OCI-LY1 (cell line): ENCODE results near the gene KRTAP22-1.

Experiments
- H2AFZ ChIP-seq: fragments of 200-600 bp; sonication (generic), shearing (Covaris generic); 2 replicates; pipeline ENCODE4 v1.6.0; 2014; ENCODE audit warnings: antibody characterized with exemption, mild to moderate bottlenecking, low read length
- H3F3A ChIP-seq: fragments of 200-600 bp; sonication (generic), shearing (Covaris generic); 2 replicates; pipeline ENCODE4 v1.6.0; 2014; ENCODE audit warnings: mild to moderate bottlenecking, antibody characterized with exemption, low read length, moderate library complexity; ENCODE audit not compliant: insufficient read depth
- H3K27ac ChIP-seq: fragments of 200-600 bp; sonication (generic); 2 replicates; pipeline ENCODE4 v1.5.1; 2014; ENCODE audit warnings: low read length, mixed run types, mild to moderate bottlenecking, low read depth; ENCODE audit not compliant: poor library complexity, severe bottlenecking
- H3K27me3 ChIP-seq: fragments of 200-600 bp; sonication (generic); 2 replicates; pipeline ENCODE4 v1.6.0; 2014; ENCODE audit warnings: antibody characterized with exemption, mild to moderate bottlenecking, low read length, moderate library complexity; ENCODE audit not compliant: insufficient read depth
- H3K36me3 ChIP-seq: fragments of 200-600 bp; sonication (generic); 2 replicates; pipeline ENCODE4 v1.6.1; 2014; ENCODE audit warnings: mild to moderate bottlenecking, antibody characterized with exemption, low read length, moderate library complexity, mixed read lengths; ENCODE audit not compliant: insufficient read depth
- H3K4me1 ChIP-seq: fragments of 200-600 bp; sonication (generic); 2 replicates; pipeline ENCODE4 v1.5.1; 2014; ENCODE audit warnings: mild to moderate bottlenecking, low read length, moderate library complexity; ENCODE audit not compliant: insufficient read depth, severe bottlenecking
- H3K4me2 ChIP-seq: fragments of 200-600 bp; sonication (generic), shearing (Covaris generic); 2 replicates; pipeline ENCODE4 v1.6.1; 2014; ENCODE audit warnings: low read length
- H3K4me3 ChIP-seq: fragments of 200-600 bp; sonication (generic); 2 replicates; pipeline ENCODE4 v1.5.1; 2014; ENCODE audit warnings: low read length, low read depth, mild to moderate bottlenecking, mixed read lengths; ENCODE audit not compliant: poor library complexity, severe bottlenecking
- H3K79me2 ChIP-seq: fragments of 200-600 bp; shearing (Covaris generic); 2 replicates; pipeline ENCODE4 v1.6.1; 2016; ENCODE audit warnings: mixed run types, low read length, mixed read lengths; ENCODE audit not compliant: insufficient read depth
- H3K9ac ChIP-seq: fragments of 200-600 bp; sonication (generic), shearing (Covaris generic); 2 replicates; pipeline ENCODE4 v1.6.1; 2014; ENCODE audit warnings: mild to moderate bottlenecking, low read length, mixed read lengths
- H3K9me2 ChIP-seq: fragments of 200-600 bp; sonication (generic), shearing (Covaris generic); 2 replicates; pipeline ENCODE4 v1.6.1; 2014; ENCODE audit warnings: low read depth, mild to moderate bottlenecking, low read length, mixed read lengths
- H3K9me3 ChIP-seq: fragments of 200-600 bp; shearing (Covaris generic); 2 replicates; pipeline ENCODE4 v1.6.1; 2014; ENCODE audit warnings: low read length, mixed read lengths
- H4K20me1 ChIP-seq: fragments of 200-600 bp; sonication (generic), shearing (Covaris generic); 2 replicates; pipeline ENCODE4 v1.6.0; 2016; ENCODE audit warnings: mild to moderate bottlenecking, low read length; ENCODE audit not compliant: insufficient read depth
- CTCF ChIP-seq: fragments of 200-600 bp; sonication (generic), shearing (Covaris generic); IDR thresholded peaks from 2 replicates; pipeline ENCODE4 v1.5.1; 2017; ENCODE audit warnings: mild to moderate bottlenecking, antibody characterized with exemption, low read length, moderate library complexity, mixed read lengths
- EZH2 ChIP-seq: fragments of 200-600 bp; sonication (generic), shearing (Covaris generic); IDR thresholded peaks from 2 replicates; pipeline ENCODE4 v1.8.0; 2017; ENCODE audit warnings: borderline replicate concordance, mixed run types, mild to moderate bottlenecking, antibody characterized with exemption, low read length, moderate library complexity, mixed read lengths

KRTAP22-1 gene

GRCh38 chr21:30579346-30579745, 21.5 kb upstream of the KRTAP22-1 start:
- H2AFZ ChIP-seq: no peak overlapping the region
- H3K9ac ChIP-seq: no peak overlapping the region
- H3K4me3 ChIP-seq: no peak overlapping the region
- H3K27ac ChIP-seq: no peak overlapping the region
- no peaks in the 10 kb centered on the region for H3K27me3 ChIP-seq
- H3K4me2 ChIP-seq: no peak overlapping the region
- no peaks in the 10 kb centered on the region for H3F3A ChIP-seq
- H4K20me1 ChIP-seq: no peaks in the 10 kb centered on the region
- no peaks in the 10 kb centered on the region for H3K9me3 ChIP-seq
- H3K79me2 ChIP-seq: no peaks in the 10 kb centered on the region
- H3K36me3 ChIP-seq: no peaks in the 10 kb centered on the region
- no peak for TF ChIP-seq EZH2
- no peak for TF ChIP-seq CTCF
- H3K4me1 ChIP-seq: no peaks in the 10 kb centered on the region
- no peaks in the 10 kb centered on the region for H3K9me2 ChIP-seq

GRCh38 chr21:30580132-30580531, 20.8 kb upstream of the KRTAP22-1 start:
- H3K4me3 ChIP-seq: no peak overlapping the region
- no peaks in the 10 kb centered on the region for H3K9me3 ChIP-seq
- TF ChIP-seq CTCF (no peak), EZH2 (no peak)
- no peaks in the 10 kb centered on the region for H4K20me1 ChIP-seq
- no peak overlapping the region for H2AFZ ChIP-seq
- H3K4me2 ChIP-seq: no peak overlapping the region
- no peak overlapping the region for H3K27ac ChIP-seq
- no peaks in the 10 kb centered on the region for H3K9me2 ChIP-seq
- H3K4me1 ChIP-seq: no peaks in the 10 kb centered on the region
- no peaks in the 10 kb centered on the region for H3F3A ChIP-seq
- no peaks in the 10 kb centered on the region for H3K27me3 ChIP-seq
- no peak overlapping the region for H3K9ac ChIP-seq
- H3K36me3 ChIP-seq: no peaks in the 10 kb centered on the region
- no peaks in the 10 kb centered on the region for H3K79me2 ChIP-seq

GRCh38 chr21:30582870-30583269, 18.0 kb upstream of the KRTAP22-1 start:
- no peak overlapping the region for H3K4me2 ChIP-seq
- no peaks in the 10 kb centered on the region for H3K36me3 ChIP-seq
- H2AFZ ChIP-seq: no peak overlapping the region
- no peaks in the 10 kb centered on the region for H3K9me3 ChIP-seq
- H3K27me3 ChIP-seq: no peaks in the 10 kb centered on the region
- no peaks in the 10 kb centered on the region for H3K9me2 ChIP-seq
- no peak overlapping the region for H3K4me3 ChIP-seq
- no peaks in the 10 kb centered on the region for H3K4me1 ChIP-seq
- H3K27ac ChIP-seq: no peak overlapping the region
- no peak for TF ChIP-seq EZH2
- no peak for TF ChIP-seq CTCF
- H3F3A ChIP-seq: no peaks in the 10 kb centered on the region
- no peak overlapping the region for H3K9ac ChIP-seq
- no peaks in the 10 kb centered on the region for H4K20me1 ChIP-seq
- H3K79me2 ChIP-seq: no peaks in the 10 kb centered on the region
